Measurements from ENCODE around the gene ISOC1.

The ISOC1 gene

GRCh38 chr5:129094087-129094923 is at the start of gene ISOC1:
Gene ISOC1, plus strand, starts transcription at chr5:129094749. Its CDS starts 18 bp downstream, at chr5:129094767.
- peak; percentile 87 to 89 for DNase-seq

- DNase-seq, result no peak
These were observed 48.4 kb upstream of the ISOC1 start for GRCh38 chr5:129046151-129046550.

- DNase-seq, result no peak
These were observed 46.0 kb upstream of the ISOC1 start for GRCh38 chr5:129048509-129048908.

- no peak for DNase-seq
These were observed 45.3 kb upstream of the ISOC1 start for GRCh38 chr5:129049126-129049799.

GRCh38 chr5:129051283-129051682 is 43.3 kb upstream of the ISOC1 start:
- no peak for DNase-seq

GRCh38 chr5:129053438-129053837 is 41.1 kb upstream of the ISOC1 start:
- DNase-seq, result no peak

GRCh38 chr5:129057329-129057728 is 37.2 kb upstream of the ISOC1 start:
- DNase-seq, result no peak

GRCh38 chr5:129061849-129062248 is 32.7 kb upstream of the ISOC1 start:
- no peak for DNase-seq

GRCh38 chr5:129063483-129064113 is 31.0 kb upstream of the ISOC1 start:
- no peak for DNase-seq

- no peak for DNase-seq
These were observed 28.8 kb upstream of the ISOC1 start for GRCh38 chr5:129065721-129066120.

GRCh38 chr5:129067745-129068144 is 26.8 kb upstream of the ISOC1 start:
- no peak for DNase-seq

GRCh38 chr5:129069292-129069691 is 25.3 kb upstream of the ISOC1 start:
- DNase-seq, result no peak

GRCh38 chr5:129073111-129073510 is 21.4 kb upstream of the ISOC1 start:
- no peak for DNase-seq

- DNase-seq, result no peak
These were observed 19.6 kb upstream of the ISOC1 start for GRCh38 chr5:129074903-129075302.

- DNase-seq, result no peak
These were observed 17.0 kb upstream of the ISOC1 start for GRCh38 chr5:129077433-129078075.

GRCh38 chr5:129078247-129078646 is 16.3 kb upstream of the ISOC1 start:
- DNase-seq, result no peak

- DNase-seq, result no peak
These were observed 15.9 kb upstream of the ISOC1 start for GRCh38 chr5:129078660-129079059.

GRCh38 chr5:129079496-129079895 is 15.1 kb upstream of the ISOC1 start:
- no peak for DNase-seq

- DNase-seq, result no peak
These were observed 13.8 kb upstream of the ISOC1 start for GRCh38 chr5:129080766-129081165.

GRCh38 chr5:129082225-129083136 is 12.1 kb upstream of the ISOC1 start:
- DNase-seq, result no peak

- DNase-seq, result peak; percentile 66 to 79
These were observed 663 bp downstream of the ISOC1 start for GRCh38 chr5:129094924-129095899.
